GM12874 (cell line): ENCODE measurements around the gene TSPAN9.

Experiments used
- CTCF ChIP-seq: IDR thresholded peaks from 2 replicates; pipeline ENCODE4 v1.5.1; 2011; ENCODE audit warnings: low read depth, mild to moderate bottlenecking, control low read depth, low read length, moderate library complexity; ENCODE audit not compliant: insufficient read depth

The TSPAN9 gene

DNA sequence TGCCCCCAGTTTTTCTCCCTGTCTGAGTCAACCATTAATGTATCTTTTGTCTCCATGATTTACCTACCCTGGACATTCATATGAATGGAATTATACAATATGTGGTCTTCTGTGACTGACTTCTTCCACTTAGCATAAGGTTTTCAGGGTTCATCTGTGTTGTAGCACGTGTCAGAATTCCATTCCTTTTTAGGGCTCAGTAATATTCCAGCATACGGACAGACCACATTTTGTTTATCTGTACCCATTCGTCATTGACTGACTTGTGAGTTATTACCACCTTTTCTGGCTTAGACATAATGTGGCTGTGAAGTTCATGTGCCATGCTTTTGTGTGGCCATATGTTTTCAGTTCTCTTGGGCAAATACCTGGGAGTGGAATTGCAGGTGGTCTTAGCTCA lies 37.9 kb downstream of the TSPAN9 start:
- TF ChIP-seq CTCF, result no peak

DNA sequence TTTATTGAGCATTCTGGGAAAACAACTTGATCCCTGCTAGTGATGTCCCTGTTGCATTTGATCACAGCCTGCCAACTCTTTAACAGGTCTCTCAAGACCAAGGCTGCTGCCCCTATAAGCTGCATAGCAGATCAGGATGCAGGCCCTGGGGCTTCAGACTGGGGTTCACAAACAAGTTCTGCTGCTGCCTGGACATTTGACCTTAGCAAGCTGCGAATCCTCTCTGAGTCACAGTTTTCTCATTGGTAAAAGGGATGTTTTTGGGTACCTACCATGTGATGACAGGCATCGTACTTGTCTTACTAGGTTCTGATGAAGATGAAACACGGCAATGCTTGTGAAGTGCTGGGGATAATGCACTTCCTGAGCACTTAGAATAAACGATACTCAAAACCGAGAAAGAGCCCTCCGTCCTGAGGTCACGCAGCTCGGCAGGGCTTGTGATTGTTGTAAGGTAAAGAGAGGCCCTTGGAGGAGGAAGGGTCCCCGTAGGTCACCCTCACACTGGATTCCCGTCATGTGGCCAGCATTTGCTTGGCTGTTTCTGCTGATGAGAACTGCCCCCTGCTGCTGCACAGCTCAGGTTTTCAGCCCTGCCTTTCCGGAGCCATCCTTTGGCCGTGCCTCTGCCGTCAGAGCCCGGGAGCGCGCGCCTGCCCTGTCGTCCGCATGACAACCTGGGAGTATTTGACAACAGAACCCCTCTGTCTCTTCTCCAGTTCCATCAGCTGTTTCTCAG lies 39.1 kb downstream of the TSPAN9 start:
- TF ChIP-seq CTCF, result no peak

- no peak for TF ChIP-seq CTCF
Observed at GRCh38 chr12:3117144-3117581, 40.0 kb downstream of the TSPAN9 start.

- no peak for TF ChIP-seq CTCF
Observed at GRCh38 chr12:3117591-3118015, 40.4 kb downstream of the TSPAN9 start.

DNA sequence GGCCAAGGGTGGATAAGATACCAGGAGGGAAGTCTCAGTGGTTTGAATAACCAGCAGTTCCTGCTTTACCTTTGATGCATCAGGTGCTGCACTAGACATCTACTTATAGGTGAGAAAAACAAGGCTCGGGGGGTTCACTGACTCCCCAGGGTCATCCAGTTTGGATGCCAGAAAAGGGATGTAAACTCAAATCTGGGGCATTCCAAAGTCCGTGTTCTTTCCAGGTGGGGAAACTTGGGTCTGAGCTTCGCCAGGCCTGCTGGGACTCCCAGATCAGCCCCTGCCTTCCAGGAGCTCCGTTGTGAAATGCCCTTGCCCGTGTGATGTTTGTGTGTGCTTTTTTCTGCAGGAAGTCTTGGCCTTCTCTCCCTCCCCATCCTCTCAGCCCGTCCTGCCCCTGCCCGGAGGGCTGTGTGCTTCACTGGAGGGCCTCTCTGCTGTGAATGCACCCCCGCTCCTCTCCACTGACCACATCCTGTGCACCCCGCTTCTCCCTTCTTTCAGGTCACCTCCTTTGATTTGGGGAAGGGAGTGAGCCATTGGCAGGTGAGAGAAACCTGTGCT lies 42.1 kb downstream of the TSPAN9 start:
- no peak for TF ChIP-seq CTCF

GRCh38 chr12:3119756-3120601 lies 42.8 kb downstream of the TSPAN9 start:
- no peak for TF ChIP-seq CTCF

DNA sequence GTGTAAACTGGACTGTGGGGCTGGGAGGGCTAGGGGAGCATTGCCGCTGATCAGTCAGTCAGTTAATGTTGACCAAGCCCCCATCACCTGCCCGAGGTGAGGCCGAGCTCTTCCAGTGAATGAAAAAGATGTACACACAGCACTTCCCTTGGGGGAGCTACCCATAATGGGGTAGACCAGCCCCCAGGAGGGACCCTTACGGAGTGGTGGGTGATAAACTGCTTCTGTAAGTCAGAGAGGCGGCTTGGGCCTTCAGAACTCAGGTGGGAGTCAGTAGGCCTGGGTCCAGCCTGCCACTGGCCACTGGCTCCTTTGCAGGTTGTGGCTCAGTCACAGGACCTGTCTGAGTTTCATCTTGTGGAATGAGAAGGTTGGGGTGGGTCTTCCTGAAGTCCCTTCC lies 43.5 kb downstream of the TSPAN9 start:
- no peak for TF ChIP-seq CTCF
